RWPE2 (cell line): Measurements from ENCODE around the gene SLC6A4.

Experiments
- ATAC-seq: fragments of 200-7000 bp; cut with Tn5 transposase; 3 replicates; pipeline ENCODE4 v1.9.1; 2021; ENCODE audit warnings: low read depth
- DNase-seq: peaks from one replicate; pipeline ENCODE4 v3.0.0-alpha.2; 2020; ENCODE audit warnings: low spot score
- H3K27ac ChIP-seq: fragments of 450-650 bp; 2 replicates; pipeline ENCODE4 v1.5.1; 2017; ENCODE audit warnings: mild to moderate bottlenecking; ENCODE audit not compliant: poor library complexity, severe bottlenecking
- H3K27me3 ChIP-seq: fragments of 250-450 bp; sonication (Bioruptor Pico); 2 replicates; pipeline ENCODE4 v1.5.1; 2021; ENCODE audit warnings: mild to moderate bottlenecking, moderate library complexity; ENCODE audit not compliant: insufficient read depth, poor library complexity, severe bottlenecking
- H3K36me3 ChIP-seq: fragments of 250-450 bp; sonication (Bioruptor Pico); 2 replicates; pipeline ENCODE4 v1.5.1; 2020; ENCODE audit warnings: low read depth, mild to moderate bottlenecking, moderate library complexity
- H3K4me1 ChIP-seq: fragments of 250-450 bp; sonication (Bioruptor Pico); 2 replicates; pipeline ENCODE4 v1.5.1; 2021; ENCODE audit warnings: mild to moderate bottlenecking, moderate library complexity; ENCODE audit not compliant: insufficient read depth, poor library complexity, severe bottlenecking
- H3K4me3 ChIP-seq: fragments of 250-450 bp; sonication (Bioruptor Pico); 2 replicates; pipeline ENCODE4 v1.5.1; 2021; ENCODE audit warnings: mild to moderate bottlenecking, moderate library complexity; ENCODE audit not compliant: severe bottlenecking
- H3K9me3 ChIP-seq: fragments of 250-450 bp; sonication (Bioruptor Pico); 2 replicates; pipeline ENCODE4 v1.5.1; 2021; ENCODE audit warnings: mild to moderate bottlenecking, moderate library complexity; ENCODE audit not compliant: severe bottlenecking
- TF ChIP-seq, protein P1 (sequence below): fragments of 450-650 bp; IDR thresholded peaks from one replicate; pipeline ENCODE4 v1.5.1; 2017; ENCODE audit warnings: mild to moderate bottlenecking, moderate library complexity; ENCODE audit not compliant: poor library complexity, severe bottlenecking

Gene SLC6A4

DNA sequence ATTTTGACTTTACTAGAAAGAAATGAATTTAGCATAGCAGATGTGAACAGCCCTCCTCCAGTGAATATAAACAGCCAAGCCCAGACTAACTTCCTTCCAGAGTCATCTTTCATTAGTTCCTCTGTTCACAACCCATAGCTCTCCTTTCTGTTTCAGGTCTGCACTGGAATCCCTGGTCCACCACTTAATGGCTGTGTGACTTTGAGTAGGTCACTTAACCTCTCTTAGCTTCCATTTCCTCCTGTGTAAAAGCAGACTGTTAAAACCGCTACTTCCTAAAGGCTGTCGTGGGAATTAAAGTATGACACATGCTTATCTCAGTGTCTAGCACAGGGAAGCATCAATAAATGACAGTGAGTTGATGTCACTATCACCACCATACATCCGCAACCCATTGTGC is 7.5 kb downstream of the SLC6A4 start:
- no peaks in the 10 kb centered on the region for H3K36me3 ChIP-seq

DNA sequence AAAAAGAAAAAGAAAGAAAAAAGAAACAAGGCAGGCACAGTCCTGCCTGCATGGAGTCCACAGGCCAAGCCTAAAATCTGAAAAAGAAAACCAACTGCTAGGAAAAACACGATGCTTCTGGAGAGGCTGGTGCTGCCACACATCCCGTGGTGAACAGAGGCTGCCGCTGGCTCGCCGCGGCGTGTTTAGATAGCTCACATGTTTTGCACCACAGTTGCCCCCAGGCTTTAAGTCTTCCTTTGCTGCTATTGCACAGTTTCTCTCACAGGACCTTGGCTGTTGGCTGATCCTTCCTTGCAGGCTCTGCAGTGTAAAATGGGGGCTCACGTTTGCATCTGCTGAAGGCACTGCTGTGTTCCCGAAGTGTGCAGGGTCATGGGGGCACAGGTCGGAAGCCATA is 8.6 kb downstream of the SLC6A4 start:
- H3K36me3 ChIP-seq, result no peaks in the 10 kb centered on the region
- no peak overlapping the region for H3K27ac ChIP-seq
- peaks cover 3% of the 10 kb centered on the region for H3K4me1 ChIP-seq
- ATAC-seq, result no peak
- no peaks in the 10 kb centered on the region for H3K27me3 ChIP-seq
- TF ChIP-seq, protein P1, sequence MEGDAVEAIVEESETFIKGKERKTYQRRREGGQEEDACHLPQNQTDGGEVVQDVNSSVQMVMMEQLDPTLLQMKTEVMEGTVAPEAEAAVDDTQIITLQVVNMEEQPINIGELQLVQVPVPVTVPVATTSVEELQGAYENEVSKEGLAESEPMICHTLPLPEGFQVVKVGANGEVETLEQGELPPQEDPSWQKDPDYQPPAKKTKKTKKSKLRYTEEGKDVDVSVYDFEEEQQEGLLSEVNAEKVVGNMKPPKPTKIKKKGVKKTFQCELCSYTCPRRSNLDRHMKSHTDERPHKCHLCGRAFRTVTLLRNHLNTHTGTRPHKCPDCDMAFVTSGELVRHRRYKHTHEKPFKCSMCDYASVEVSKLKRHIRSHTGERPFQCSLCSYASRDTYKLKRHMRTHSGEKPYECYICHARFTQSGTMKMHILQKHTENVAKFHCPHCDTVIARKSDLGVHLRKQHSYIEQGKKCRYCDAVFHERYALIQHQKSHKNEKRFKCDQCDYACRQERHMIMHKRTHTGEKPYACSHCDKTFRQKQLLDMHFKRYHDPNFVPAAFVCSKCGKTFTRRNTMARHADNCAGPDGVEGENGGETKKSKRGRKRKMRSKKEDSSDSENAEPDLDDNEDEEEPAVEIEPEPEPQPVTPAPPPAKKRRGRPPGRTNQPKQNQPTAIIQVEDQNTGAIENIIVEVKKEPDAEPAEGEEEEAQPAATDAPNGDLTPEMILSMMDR, result no peak
- no peak for DNase-seq
- H3K4me3 ChIP-seq, result no peak overlapping the region
- H3K9me3 ChIP-seq, result no peaks in the 10 kb centered on the region

More for the DNA sequence above, 7.5 kb downstream of the SLC6A4 start:
- no peaks in the 10 kb centered on the region for H3K9me3 ChIP-seq
- no peak overlapping the region for H3K4me3 ChIP-seq
- ATAC-seq, result no peak
- TF ChIP-seq, protein P1, result no peak
- peaks cover 3% of the 10 kb centered on the region for H3K4me1 ChIP-seq
- H3K27ac ChIP-seq, result no peak overlapping the region
- no peak for DNase-seq
- no peaks in the 10 kb centered on the region for H3K27me3 ChIP-seq

- Histone ChIP-seq H3K36me3 (no peaks in the 10 kb centered on the region), H3K4me3 (no peak overlapping the region), H3K27me3 (no peaks in the 10 kb centered on the region), H3K27ac (no peak overlapping the region), H3K4me1 (peaks cover 3% of the 10 kb centered on the region), H3K9me3 (no peaks in the 10 kb centered on the region)
- DNase-seq, result no peak
- TF ChIP-seq, protein P1, result no peak
- no peak for ATAC-seq
Observed at GRCh38 chr17:30225919-30226553, 9.5 kb downstream of the SLC6A4 start.

GRCh38 chr17:30225112-30225511 is 10.4 kb downstream of the SLC6A4 start:
- Histone ChIP-seq H3K9me3 (no peaks in the 10 kb centered on the region), H3K4me3 (no peak overlapping the region), H3K27ac (no peak overlapping the region), H3K27me3 (no peaks in the 10 kb centered on the region), H3K36me3 (no peaks in the 10 kb centered on the region), H3K4me1 (peaks cover 3% of the 10 kb centered on the region)
- ATAC-seq, result peak; percentile 71
- no peak for DNase-seq
- TF ChIP-seq, protein P1, result no peak

DNA sequence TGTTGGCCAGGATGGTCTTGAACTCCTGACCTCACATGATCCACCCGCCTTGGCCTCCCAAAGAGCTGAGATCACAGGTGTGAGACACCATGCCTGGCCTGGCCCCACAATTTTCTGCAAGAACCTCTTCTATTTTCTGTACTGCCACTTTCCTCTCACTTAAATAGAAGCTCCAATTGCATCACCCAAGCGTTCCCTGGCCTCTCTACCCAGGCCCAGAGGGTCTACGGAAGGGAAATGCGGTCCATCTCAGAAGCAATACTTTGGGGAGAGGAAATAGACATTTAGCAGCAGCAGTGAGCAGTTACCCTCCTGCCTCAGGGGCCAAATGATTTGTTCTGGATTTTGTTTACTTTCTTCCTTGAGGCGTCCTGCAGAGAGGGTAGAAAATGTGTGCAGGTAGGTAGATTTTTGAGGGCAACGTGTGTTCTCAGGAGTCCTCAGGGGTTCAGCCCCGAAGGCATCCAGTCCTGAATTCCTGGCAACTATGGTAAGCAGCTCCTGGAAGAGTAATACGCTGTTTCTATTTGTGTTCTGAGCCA is 11.0 kb downstream of the SLC6A4 start:
- H3K4me1 ChIP-seq, result peaks cover 3% of the 10 kb centered on the region
- H3K4me3 ChIP-seq, result no peak overlapping the region
- no peaks in the 10 kb centered on the region for H3K27me3 ChIP-seq
- ATAC-seq, result no peak
- no peaks in the 10 kb centered on the region for H3K9me3 ChIP-seq
- TF ChIP-seq, protein P1, result no peak
- H3K36me3 ChIP-seq, result no peaks in the 10 kb centered on the region
- H3K27ac ChIP-seq, result no peak overlapping the region
- no peak for DNase-seq
